ENCODE data around the gene SPIN3. TPM values are rescaled to one million over a fixed set of nuclear protein-coding genes. Genes with fewer than 3 reads are reported as not detected.
"Not testable (repeated sequence)": the region's sequence is repeated elsewhere in the genome, so short reads cannot be mapped to it uniquely, and the experiment has no call there.

The SPIN3 gene
- total and polyA plus RNA-seq, 2 experiments from 2014 or later = 7.2 to 10.1 TPM

GRCh38 chrX:56947699-56948098 lies 47.6 kb downstream of the SPIN3 start:
- no peak overlapping the region for H3K4me3 ChIP-seq
- no peaks in the 10 kb centered on the region for H3K27me3 ChIP-seq (replicated peaks; ENCODE audit: insufficient read depth)
- peak; percentile 65 for DNase-seq
- no peaks in the 10 kb centered on the region for H3K9me2 ChIP-seq (ENCODE audit: insufficient read depth)
- H3F3A ChIP-seq (ENCODE audit: insufficient read depth) = no peaks in the 10 kb centered on the region
- no peaks in the 10 kb centered on the region for H4K20me1 ChIP-seq (ENCODE audit: insufficient read depth)
- WGBS, 2 experiments (ENCODE audit: low coverage in 1 of 2, low lambda C conversion rate in 2 of 2, missing lambda C conversion rate in 2 of 2) = 27 to 29% methylated on average over 3 of the region's 3 CpGs
- in situ Hi-C loops (cut with MboI) = no loop called here
- no peaks in the 10 kb centered on the region for H3K9me3 ChIP-seq (ENCODE audit: low read depth)
- TF ChIP-seq EZH2phosphoT487 (IDR thresholded peaks at IDR 0.05; ENCODE audit: insufficient read depth, low read depth) = no peak
- TF ChIP-seq EZH2 (IDR thresholded peaks at IDR 0.05; ENCODE audit: insufficient read depth, poor library complexity, severe bottlenecking) = no peak
- no peak overlapping the region for H3K9ac ChIP-seq
- peaks cover 22% of the 10 kb centered on the region for H3K4me1 ChIP-seq (ENCODE audit: insufficient read depth)
- no peak overlapping the region for H3K4me2 ChIP-seq (ENCODE audit: unreplicated experiment)
- H3K36me3 ChIP-seq (ENCODE audit: low read depth) = no peaks in the 10 kb centered on the region
- H2AFZ ChIP-seq = no peak overlapping the region
- no peak overlapping the region for H3K27ac ChIP-seq
- H3K79me2 ChIP-seq (ENCODE audit: insufficient read depth) = no peaks in the 10 kb centered on the region

DNA sequence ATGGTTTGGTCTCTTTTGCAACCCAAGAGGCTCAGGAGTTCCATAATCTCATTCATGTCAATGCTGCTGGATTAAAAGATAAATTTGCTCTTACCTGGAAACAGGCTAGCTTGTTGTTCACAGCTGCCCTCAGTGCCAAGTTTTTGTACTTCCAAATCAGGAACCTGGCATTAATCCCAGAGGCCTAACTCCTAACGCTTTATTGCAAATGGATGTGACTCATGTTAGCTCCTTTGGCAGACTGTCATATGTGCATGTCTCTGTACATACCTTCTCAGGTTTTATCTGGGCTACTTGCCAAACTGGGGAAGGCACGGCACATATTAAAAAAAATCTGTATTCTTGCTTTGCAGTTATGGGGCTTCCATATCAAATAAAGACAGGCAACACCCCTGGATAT lies 49.1 kb downstream of the SPIN3 start:
- WGBS, 2 experiments (ENCODE audit: low coverage in 1 of 2, low lambda C conversion rate in 2 of 2, missing lambda C conversion rate in 2 of 2) = 7 to 13% methylated on average over 2 of the region's 2 CpGs
- DNase-seq = peak; percentile 57
- not testable (repeated sequence) for H3F3A ChIP-seq (ENCODE audit: insufficient read depth)

DNA sequence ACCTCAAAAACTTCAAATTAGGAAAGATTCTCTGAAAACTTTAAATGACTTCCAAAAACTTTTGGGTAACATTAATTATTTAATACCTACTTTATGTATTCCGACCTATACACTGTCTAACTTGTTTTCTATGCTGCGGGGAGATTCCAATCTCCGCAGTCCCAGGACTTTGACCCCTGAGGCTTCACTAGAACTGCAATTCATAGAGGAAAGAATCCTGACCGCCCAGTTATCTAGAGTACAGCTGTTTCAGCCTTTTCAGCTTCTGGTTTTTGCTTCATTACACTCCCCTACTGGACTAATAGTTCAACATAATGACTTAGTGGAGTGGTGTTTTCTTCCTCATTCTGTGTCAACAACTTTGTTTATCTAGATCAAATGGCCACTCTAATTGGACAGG lies 50.1 kb downstream of the SPIN3 start:
- H3F3A ChIP-seq (ENCODE audit: insufficient read depth); H3K9me2 ChIP-seq (ENCODE audit: insufficient read depth); H3K4me3 ChIP-seq; H2AFZ ChIP-seq; H3K9me3 ChIP-seq (ENCODE audit: low read depth); in situ Hi-C loops (cut with MboI); H3K27me3 ChIP-seq (replicated peaks; ENCODE audit: insufficient read depth); H4K20me1 ChIP-seq (ENCODE audit: insufficient read depth); H3K79me2 ChIP-seq (ENCODE audit: insufficient read depth); H3K36me3 ChIP-seq (ENCODE audit: low read depth); DNase-seq; H3K27ac ChIP-seq; H3K9ac ChIP-seq; H3K4me2 ChIP-seq (ENCODE audit: unreplicated experiment): not testable (repeated sequence)
- peaks cover 22% of the 10 kb centered on the region for H3K4me1 ChIP-seq (ENCODE audit: insufficient read depth)
- 80 to 81% methylated on average over 4 of the region's 4 CpGs for WGBS, 2 experiments (ENCODE audit: low coverage in 1 of 2, low lambda C conversion rate in 2 of 2, missing lambda C conversion rate in 2 of 2)

More for the DNA sequence above, 49.1 kb downstream of the SPIN3 start:
- H3K9me3 ChIP-seq (ENCODE audit: low read depth); H2AFZ ChIP-seq; H3K27ac ChIP-seq; in situ Hi-C loops (cut with MboI); H4K20me1 ChIP-seq (ENCODE audit: insufficient read depth); H3K9me2 ChIP-seq (ENCODE audit: insufficient read depth); H3K9ac ChIP-seq; H3K4me2 ChIP-seq (ENCODE audit: unreplicated experiment); H3K36me3 ChIP-seq (ENCODE audit: low read depth); H3K27me3 ChIP-seq (replicated peaks; ENCODE audit: insufficient read depth); H3K79me2 ChIP-seq (ENCODE audit: insufficient read depth); H3K4me3 ChIP-seq: not testable (repeated sequence)
- H3K4me1 ChIP-seq (ENCODE audit: insufficient read depth) = peaks cover 22% of the 10 kb centered on the region

GRCh38 chrX:56943264-56943663 lies 52.1 kb downstream of the SPIN3 start:
- H3K79me2 ChIP-seq (ENCODE audit: insufficient read depth) = no peaks in the 10 kb centered on the region
- in situ Hi-C loops (cut with MboI) = no loop called here
- DNase-seq = no peak
- no peaks in the 10 kb centered on the region for H4K20me1 ChIP-seq (ENCODE audit: insufficient read depth)
- TF ChIP-seq EZH2 (IDR thresholded peaks at IDR 0.05; ENCODE audit: insufficient read depth, poor library complexity, severe bottlenecking) = no peak
- TF ChIP-seq EZH2phosphoT487 (IDR thresholded peaks at IDR 0.05; ENCODE audit: insufficient read depth, low read depth) = no peak
- 20 to 31% methylated on average over 2 to 3 of the region's 3 CpGs for WGBS, 2 experiments (ENCODE audit: low coverage in 1 of 2, low lambda C conversion rate in 2 of 2, missing lambda C conversion rate in 2 of 2)
- no peak overlapping the region for H2AFZ ChIP-seq
- H3K4me2 ChIP-seq (ENCODE audit: unreplicated experiment) = no peak overlapping the region
- no peak overlapping the region for H3K27ac ChIP-seq
- H3K9me3 ChIP-seq (ENCODE audit: low read depth) = no peaks in the 10 kb centered on the region
- no peak overlapping the region for H3K9ac ChIP-seq
- H3K4me1 ChIP-seq (ENCODE audit: insufficient read depth) = peaks cover 22% of the 10 kb centered on the region
- no peaks in the 10 kb centered on the region for H3F3A ChIP-seq (ENCODE audit: insufficient read depth)
- no peak overlapping the region for H3K4me3 ChIP-seq
- H3K36me3 ChIP-seq (ENCODE audit: low read depth) = no peaks in the 10 kb centered on the region
- H3K27me3 ChIP-seq (replicated peaks; ENCODE audit: insufficient read depth) = no peaks in the 10 kb centered on the region
- no peaks in the 10 kb centered on the region for H3K9me2 ChIP-seq (ENCODE audit: insufficient read depth)

Other genes starting within 250 kb of the SPIN3 start
- 2.0 and 6.8 TPM in 2 replicates for gene SPIN2B, start 126.0 kb upstream of the SPIN3 start, total RNA-seq (2014; rRNA removed; shearing (Covaris generic))
- gene SPIN2B, start 126.0 kb upstream of the SPIN3 start, polyA plus RNA-seq (2016; fragmentation: Nextera tagmentation; extraction: Ambion mirVana) = 14.1 and 15.0 TPM in 2 replicates
- gene SPIN2A, start 141.9 kb upstream of the SPIN3 start, total RNA-seq (2014; rRNA removed; shearing (Covaris generic)) = not detected in 2 replicates
- gene SPIN2A, start 141.9 kb upstream of the SPIN3 start, polyA plus RNA-seq (2016; fragmentation: Nextera tagmentation; extraction: Ambion mirVana) = 0.30 and 0.59 TPM in 2 replicates

All from GM23248 (cell line).